HL-60 (cell line): ENCODE measurements around the gene SLC9C2.

Experiments used
- DNase-seq, 2 experiments: peaks; one replicate each; pipeline ENCODE4 v3.0.0-alpha.2; 2010 to 2020; ENCODE audit warnings: low read depth in 1 of 2, low spot score in 1 of 2
- H3K27ac ChIP-seq: fragments of 250-450 bp; sonication (Bioruptor Pico); replicated peaks from 2 replicates; pipeline ENCODE4 v1.5.1; 2020; ENCODE audit warnings: mild to moderate bottlenecking, moderate library complexity
- H3K27me3 ChIP-seq: fragments of 250-450 bp; sonication (Bioruptor Pico); 2 replicates; pipeline ENCODE4 v1.5.1; 2021; ENCODE audit warnings: mild to moderate bottlenecking, moderate library complexity; ENCODE audit not compliant: insufficient read depth, poor library complexity, severe bottlenecking
- H3K4me3 ChIP-seq: replicated peaks from 2 replicates; pipeline ENCODE4 v1.5.1; 2011; ENCODE audit warnings: mild to moderate bottlenecking, control low read depth, low read length; ENCODE audit not compliant: insufficient read depth
- GABPA ChIP-seq: IDR thresholded peaks from 2 replicates; pipeline ENCODE4 v1.6.1; 2012; ENCODE audit warnings: low read depth
- POLR2AphosphoS5 ChIP-seq: IDR thresholded peaks from 2 replicates; pipeline ENCODE4 v1.6.1; 2012; ENCODE audit warnings: low read depth
- SPI1 ChIP-seq: IDR thresholded peaks from 2 replicates; pipeline ENCODE4 v1.6.1; 2012; ENCODE audit warnings: low read depth, mild to moderate bottlenecking, borderline replicate concordance
- TF ChIP-seq, protein P1 (sequence below): IDR thresholded peaks from 2 replicates; pipeline ENCODE4 v1.6.1; 2012; ENCODE audit warnings: low read depth; ENCODE audit not compliant: insufficient replicate concordance
- TF ChIP-seq, protein P2 (sequence below): IDR thresholded peaks from one replicate; pipeline ENCODE4 v1.5.1; 2011; ENCODE audit warnings: low read length, control low read depth, inconsistent platforms; ENCODE audit not compliant: insufficient read depth

SLC9C2 gene

DNA sequence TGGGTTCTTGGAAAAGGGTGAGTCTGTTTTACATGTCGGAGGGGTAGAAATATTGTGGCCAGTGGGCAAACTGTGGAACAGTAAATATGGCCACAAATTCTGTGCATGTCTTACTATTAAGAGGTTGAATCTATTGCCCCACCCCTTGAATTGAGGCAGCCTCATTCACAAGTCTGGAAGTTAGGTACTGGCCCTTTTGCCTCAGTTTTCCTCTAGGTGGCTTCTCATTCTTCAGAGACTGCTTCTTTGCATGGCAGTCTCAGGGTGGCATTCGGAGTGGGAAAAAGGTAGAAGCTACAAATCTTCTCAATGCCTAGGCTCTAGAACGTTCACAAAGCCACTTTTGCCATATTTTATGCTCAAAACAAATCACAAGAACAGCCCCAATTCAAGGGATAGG, 57.2 kb downstream of the SLC9C2 start:
- Histone ChIP-seq H3K27ac (no peak overlapping the region), H3K4me3 (no peak overlapping the region), H3K27me3 (no peaks in the 10 kb centered on the region)
- TF ChIP-seq SPI1 (no peak), POLR2AphosphoS5 (no peak)
- TF ChIP-seq, protein P1, sequence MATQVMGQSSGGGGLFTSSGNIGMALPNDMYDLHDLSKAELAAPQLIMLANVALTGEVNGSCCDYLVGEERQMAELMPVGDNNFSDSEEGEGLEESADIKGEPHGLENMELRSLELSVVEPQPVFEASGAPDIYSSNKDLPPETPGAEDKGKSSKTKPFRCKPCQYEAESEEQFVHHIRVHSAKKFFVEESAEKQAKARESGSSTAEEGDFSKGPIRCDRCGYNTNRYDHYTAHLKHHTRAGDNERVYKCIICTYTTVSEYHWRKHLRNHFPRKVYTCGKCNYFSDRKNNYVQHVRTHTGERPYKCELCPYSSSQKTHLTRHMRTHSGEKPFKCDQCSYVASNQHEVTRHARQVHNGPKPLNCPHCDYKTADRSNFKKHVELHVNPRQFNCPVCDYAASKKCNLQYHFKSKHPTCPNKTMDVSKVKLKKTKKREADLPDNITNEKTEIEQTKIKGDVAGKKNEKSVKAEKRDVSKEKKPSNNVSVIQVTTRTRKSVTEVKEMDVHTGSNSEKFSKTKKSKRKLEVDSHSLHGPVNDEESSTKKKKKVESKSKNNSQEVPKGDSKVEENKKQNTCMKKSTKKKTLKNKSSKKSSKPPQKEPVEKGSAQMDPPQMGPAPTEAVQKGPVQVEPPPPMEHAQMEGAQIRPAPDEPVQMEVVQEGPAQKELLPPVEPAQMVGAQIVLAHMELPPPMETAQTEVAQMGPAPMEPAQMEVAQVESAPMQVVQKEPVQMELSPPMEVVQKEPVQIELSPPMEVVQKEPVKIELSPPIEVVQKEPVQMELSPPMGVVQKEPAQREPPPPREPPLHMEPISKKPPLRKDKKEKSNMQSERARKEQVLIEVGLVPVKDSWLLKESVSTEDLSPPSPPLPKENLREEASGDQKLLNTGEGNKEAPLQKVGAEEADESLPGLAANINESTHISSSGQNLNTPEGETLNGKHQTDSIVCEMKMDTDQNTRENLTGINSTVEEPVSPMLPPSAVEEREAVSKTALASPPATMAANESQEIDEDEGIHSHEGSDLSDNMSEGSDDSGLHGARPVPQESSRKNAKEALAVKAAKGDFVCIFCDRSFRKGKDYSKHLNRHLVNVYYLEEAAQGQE: no peak
- TF ChIP-seq, protein P2, sequence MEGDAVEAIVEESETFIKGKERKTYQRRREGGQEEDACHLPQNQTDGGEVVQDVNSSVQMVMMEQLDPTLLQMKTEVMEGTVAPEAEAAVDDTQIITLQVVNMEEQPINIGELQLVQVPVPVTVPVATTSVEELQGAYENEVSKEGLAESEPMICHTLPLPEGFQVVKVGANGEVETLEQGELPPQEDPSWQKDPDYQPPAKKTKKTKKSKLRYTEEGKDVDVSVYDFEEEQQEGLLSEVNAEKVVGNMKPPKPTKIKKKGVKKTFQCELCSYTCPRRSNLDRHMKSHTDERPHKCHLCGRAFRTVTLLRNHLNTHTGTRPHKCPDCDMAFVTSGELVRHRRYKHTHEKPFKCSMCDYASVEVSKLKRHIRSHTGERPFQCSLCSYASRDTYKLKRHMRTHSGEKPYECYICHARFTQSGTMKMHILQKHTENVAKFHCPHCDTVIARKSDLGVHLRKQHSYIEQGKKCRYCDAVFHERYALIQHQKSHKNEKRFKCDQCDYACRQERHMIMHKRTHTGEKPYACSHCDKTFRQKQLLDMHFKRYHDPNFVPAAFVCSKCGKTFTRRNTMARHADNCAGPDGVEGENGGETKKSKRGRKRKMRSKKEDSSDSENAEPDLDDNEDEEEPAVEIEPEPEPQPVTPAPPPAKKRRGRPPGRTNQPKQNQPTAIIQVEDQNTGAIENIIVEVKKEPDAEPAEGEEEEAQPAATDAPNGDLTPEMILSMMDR: no peak
- no peak for DNase-seq

DNA sequence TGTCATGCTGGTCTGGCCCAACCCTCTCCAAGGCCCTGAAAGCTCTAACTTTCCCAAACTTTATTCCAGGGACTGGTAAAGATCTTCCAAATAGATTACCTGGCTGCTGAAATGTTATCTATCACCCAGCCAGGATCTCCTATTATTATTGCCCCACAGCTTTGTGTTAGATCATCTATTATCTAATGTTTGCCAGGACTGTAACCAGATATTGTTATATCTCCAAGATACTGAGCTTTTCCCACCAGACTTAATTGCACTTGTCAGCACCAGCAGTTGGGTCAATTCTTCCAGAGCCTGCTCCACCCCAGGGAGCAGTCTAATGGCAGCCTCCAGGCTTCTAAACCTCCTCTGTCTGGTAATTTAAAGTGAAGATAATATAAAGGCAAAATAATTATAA, 66.6 kb downstream of the SLC9C2 start:
- H3K27me3 ChIP-seq: no peaks in the 10 kb centered on the region
- TF ChIP-seq, protein P1: no peak
- TF ChIP-seq GABPA (no peak), POLR2AphosphoS5 (no peak), SPI1 (no peak)
- TF ChIP-seq, protein P2: no peak
- H3K4me3 ChIP-seq: no peak overlapping the region
- no peak overlapping the region for H3K27ac ChIP-seq
- DNase-seq: no peak

DNA sequence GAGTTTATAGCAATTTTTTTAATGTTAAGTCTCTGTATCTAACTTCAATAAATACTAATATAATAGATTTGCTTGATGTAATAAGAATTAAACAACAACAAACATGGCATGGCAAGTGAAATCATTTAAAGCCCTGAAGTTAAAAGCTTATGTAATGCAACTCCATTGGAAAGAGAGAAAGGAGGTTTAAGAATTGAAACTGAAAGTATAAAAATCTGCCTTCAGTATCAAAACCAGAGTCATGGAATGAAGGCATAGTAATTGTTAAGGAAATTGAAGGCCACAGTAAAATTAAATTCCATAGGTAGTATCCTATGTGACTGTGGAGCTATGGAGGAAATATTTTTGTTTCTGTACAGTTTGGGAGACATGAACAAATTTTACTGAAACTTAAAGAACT, 70.6 kb downstream of the SLC9C2 start:
- DNase-seq: no peak
- Histone ChIP-seq H3K27me3 (no peaks in the 10 kb centered on the region), H3K27ac (no peak overlapping the region), H3K4me3 (no peak overlapping the region)
- TF ChIP-seq, protein P1: no peak
- TF ChIP-seq GABPA: no peak
- TF ChIP-seq POLR2AphosphoS5: no peak
- no peak for TF ChIP-seq SPI1
- TF ChIP-seq, protein P2: no peak
